Measurements from ENCODE around the gene PLCB2.

Gene PLCB2

DNA sequence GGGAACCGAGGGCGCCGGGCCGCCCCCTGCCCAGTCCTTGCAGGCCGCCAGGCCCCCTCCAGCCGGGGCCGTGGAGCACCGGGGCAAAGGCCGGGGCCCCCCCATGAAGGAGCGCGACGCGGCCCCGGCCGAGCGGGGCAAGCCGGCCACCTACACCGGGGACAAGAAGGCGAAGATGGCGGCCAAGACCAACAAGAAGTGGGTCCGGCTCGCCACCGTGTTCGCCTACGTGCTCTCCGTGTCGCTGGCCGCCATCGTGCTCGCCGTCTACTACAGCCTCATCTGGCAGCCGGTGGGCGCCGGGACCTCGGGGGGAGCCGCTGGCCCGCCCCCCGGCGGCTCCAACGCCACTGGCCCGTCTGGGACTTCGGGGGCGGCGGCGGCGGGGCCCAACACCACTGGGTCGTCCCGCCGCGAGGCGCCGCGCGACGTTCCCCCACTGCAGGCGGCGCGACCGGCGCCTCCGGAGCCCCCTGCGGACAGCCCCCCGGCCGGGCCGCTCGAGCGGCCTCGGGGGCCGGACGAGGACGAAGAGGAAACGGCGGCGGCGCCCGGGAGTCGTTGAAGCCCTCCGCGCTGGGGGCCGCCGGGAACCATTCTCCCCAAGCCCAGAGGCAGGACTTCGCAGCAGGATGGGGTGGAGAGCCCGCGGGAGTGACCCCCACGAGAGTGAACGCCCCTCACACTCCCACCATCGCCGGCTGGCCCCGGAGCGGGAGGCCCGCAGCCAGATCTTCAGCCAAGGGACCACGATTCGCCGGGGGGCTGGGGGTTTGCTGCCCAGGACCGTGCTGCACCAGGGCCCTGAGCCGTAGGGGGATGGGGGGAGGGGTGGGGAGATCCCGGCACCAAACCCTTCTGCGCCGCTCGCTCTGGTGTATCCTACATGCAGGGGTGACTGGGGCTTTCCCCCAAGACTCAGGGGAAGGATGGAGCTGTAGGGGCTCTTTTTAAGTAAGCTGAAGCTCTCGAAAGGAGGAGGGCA lies 16.5 kb upstream of the PLCB2 start:
- DNase-seq: no peak

DNA sequence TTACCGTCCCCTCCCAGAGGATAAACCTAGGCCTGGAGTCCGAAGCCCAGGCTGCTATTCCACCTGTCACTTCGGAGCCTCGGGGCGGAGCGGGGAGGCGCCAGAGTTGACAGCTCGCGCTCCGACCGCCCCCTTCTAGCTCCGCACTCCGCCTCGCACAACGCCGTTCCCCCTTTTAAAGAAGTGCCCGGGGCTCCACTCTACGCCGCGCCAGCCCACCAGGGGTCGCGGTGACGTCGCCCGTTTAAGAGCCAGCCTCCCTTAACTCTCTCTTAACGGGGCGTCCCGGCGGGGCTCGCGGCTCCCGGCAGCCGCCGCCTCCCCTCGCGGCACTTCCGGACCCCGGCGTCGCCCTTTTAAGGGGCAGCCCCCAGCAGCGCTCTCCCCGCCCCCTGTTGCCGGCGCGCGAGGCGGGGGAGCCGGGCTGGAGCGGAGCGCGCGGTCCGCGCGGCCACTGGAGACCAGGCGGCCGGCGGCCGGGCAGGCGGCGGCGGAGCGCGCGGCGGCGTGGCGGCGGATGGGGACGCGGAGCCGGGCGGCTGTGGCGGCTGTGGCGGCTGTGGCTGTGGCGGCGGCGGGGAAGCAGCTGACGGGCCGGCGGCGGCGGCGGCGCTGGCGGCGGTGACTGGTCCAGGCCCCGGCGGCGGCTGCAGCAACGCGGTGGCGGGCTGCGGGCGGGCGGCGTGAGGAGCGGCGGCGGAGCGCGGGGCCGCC lies 15.7 kb upstream of the PLCB2 start, which contains the start of gene INAFM2:
Gene INAFM2, plus strand, starts transcription at position 454 of the 714 bp plus-strand sequence. CDS start 364 bp downstream, outside the sequence.
- DNase-seq: peak; percentile 72

GRCh38 chr15:40322531-40323238 lies 14.9 kb upstream of the PLCB2 start:
- no peak for DNase-seq

- DNase-seq: no peak
Observed at GRCh38 chr15:40320931-40321371, 13.2 kb upstream of the PLCB2 start.

- no peak for DNase-seq
Observed at GRCh38 chr15:40320409-40320808, 12.7 kb upstream of the PLCB2 start.

GRCh38 chr15:40317580-40317979 lies 9.8 kb upstream of the PLCB2 start:
- no peak for DNase-seq

DNA sequence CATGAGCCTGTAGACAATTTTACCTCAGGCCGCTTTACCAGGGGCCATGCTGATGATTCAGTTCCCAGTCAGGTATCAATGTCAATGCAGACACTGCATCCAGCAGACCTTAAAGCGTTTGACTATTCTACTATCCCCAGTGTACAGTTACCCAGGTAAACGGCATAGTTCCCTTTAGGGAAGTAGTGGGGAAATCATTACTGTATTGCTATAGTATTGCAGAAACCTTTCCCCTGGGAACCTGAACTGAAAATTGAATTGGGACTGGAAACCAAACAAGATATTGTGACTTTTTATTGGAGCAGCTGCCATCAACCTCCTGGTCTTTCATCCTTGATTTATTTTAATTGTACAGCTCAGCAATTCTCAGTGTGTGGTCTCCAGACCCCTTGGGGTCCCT lies 9.2 kb upstream of the PLCB2 start:
- DNase-seq: no peak

GRCh38 chr15:40314723-40315276 lies 7.1 kb upstream of the PLCB2 start:
- no peak for DNase-seq

DNA sequence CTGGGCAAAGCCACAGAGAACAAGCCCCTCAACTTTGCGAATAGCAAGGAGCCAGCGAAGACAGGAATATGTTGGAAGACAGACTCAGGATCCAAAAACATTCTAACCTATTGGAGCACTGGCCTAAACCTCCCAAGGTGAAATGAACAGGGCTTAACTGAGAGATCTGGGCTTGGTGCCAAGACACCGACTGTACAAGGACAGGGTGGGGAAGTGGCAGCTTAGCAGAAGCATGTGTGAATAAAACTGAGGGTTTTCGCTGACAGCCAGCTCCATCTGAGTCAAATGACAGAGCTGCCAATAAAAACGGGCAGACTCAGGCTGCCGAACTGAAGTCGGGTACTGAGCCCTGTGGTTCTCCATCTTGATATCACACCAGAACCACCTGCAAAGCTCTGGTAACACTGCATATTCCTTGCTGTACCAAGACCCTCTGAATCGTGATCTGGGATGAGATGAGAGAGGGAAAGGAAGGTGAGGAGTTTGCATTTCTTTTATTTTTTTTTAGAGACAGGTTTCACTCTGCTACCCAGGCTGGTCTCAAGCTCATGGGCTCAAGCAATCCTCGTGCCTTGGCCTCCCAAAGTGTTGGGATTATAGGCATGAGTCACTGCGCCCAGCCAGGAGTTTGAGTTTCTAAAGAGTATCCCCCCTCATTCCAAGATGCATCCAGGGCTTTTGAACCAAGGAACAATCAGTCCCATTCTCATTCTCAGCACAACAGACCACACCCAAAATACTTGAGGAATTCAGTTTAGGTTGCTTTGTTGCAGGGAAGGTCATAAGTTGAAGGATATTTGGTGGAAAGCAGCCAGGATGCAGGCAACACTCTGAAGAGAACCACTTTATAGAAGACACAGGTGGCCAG lies 6.0 kb upstream of the PLCB2 start:
- peak; percentile 40 for DNase-seq

DNA sequence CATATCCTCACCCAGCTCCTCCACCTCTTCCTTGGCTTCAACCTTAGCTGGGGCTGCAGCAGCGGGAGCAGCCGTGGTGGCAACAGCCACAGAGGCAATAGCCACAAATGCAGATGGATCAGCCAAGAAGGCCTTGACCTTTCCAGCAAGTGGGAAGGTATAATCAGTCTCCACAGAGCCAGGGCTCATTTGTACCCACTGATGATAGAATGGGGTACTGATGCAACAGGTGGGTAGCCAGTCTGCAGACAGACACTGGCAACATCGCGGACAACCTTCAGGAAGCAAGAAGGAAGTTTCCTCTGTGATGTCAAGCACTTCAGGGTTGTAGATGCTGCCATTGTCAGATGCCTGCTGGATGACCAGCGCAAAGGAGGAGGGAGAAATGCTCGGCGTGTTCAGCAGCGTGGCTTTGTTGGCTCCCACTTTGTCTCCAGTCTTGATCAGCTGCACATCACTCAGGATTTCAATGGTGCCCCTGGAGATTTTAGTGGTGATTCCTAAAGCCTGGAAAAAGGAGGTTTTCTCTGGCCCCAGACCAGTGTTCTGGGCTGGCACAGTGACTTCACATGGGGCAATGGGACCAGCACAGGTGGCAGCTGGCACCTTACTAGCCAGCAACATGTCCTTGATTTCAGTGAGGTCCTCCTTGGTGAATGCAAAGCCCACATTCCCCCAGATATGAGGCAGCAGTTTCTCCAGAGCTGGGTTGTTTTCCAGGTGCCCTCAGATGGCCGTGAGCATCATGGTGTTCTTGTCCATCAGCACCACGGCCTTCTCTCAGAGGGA lies 4.8 kb upstream of the PLCB2 start:
- DNase-seq: no peak

DNA sequence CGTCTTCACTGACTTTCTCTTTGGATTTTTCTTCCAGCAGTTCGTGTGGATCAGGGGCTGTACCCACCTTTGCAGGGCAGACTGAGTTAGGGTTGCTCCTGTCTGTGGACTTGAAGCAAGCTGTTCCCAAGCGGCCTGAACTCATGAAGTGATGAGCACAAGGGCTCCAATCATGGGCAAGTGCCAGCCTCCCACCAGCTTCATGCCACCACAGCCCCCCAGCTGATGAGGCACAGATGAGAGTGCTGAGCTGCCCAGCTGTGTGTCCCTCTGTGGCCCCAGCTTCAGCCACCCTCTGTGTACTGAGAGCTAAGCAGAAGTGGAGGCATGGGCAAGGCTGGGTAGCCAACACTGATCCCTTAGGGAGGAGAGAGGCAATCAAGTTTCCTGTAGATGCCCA lies 3.3 kb upstream of the PLCB2 start:
- DNase-seq: no peak

- no peak for DNase-seq
Observed at GRCh38 chr15:40310001-40310959, 2.5 kb upstream of the PLCB2 start.

GRCh38 chr15:40309344-40309862 lies 1.7 kb upstream of the PLCB2 start:
- no peak for DNase-seq

DNA sequence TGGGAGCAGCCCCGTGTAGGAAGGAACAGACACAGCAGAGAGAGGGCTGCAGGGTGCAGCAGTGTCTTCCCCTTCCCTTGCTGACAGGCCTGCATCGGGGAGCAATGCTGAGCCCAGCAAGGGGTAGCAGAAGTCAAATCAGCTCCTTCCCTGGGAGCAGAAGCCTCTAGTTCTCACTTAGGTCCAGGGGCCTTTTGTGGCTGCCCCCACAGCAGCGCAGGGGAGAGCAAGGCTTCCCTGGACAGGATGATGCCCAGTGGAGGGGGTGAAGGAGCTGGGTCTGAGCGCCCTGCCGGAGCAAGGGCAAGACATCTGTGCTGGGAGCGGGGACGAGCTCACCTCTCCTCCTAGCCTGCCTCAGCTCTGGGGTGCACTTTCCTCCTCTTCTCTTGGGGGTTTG lies 827 bp downstream of the PLCB2 start:
- DNase-seq: no peak

DNA sequence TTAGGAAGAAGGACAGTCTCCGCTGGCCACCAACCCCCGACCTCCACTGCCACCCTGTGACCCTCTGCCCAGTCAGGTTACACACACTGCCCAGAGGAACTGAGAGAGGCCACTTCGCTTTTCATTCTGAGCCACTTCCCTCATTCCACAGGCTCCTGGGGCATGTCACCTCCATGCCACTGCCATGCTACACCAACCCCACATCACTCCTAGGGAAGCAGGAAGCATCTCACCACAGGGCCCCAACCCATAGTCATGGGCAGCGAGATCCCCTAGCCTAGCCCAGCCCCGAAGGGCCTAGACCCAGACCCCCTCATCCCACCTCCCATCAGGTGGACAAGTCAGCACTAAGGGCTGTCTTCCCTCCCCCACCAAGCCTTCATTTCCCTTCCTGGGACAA lies 1.4 kb downstream of the PLCB2 start:
- no peak for DNase-seq

GRCh38 chr15:40305281-40305680 lies 2.5 kb downstream of the PLCB2 start:
- DNase-seq: no peak

DNA sequence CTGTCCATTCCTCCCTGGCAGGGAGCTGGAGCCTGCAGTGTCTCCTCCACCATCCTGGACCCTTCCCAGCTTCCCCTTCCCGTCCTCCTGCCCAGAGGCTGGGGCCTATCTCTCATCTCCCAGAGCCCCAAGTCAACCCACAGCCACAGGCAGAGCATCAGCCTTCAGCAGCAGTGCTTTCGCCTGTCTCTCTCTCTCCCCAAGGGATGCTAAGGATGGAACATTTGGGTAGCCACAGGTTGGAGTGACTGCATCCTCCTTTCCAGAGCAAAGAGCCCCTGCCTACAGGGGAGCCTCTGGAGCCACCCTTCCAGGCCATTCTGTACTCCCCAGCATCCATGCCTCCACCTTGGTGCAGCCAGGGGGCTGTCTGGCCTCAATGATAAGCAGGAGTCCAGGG lies 4.2 kb downstream of the PLCB2 start:
- no peak for DNase-seq

GRCh38 chr15:40302981-40303380 lies 4.8 kb downstream of the PLCB2 start:
- no peak for DNase-seq

- DNase-seq: no peak
Observed at GRCh38 chr15:40302288-40302886, 5.3 kb downstream of the PLCB2 start.
